ENCODE data around the gene CLN5. TPM values are rescaled to one million over a fixed set of nuclear protein-coding genes. Genes with fewer than 3 reads are reported as not detected.

Gene CLN5
- total and polyA plus RNA-seq, 12 donors, result 10.5 to 22.3 (median 15.2) TPM

DNA sequence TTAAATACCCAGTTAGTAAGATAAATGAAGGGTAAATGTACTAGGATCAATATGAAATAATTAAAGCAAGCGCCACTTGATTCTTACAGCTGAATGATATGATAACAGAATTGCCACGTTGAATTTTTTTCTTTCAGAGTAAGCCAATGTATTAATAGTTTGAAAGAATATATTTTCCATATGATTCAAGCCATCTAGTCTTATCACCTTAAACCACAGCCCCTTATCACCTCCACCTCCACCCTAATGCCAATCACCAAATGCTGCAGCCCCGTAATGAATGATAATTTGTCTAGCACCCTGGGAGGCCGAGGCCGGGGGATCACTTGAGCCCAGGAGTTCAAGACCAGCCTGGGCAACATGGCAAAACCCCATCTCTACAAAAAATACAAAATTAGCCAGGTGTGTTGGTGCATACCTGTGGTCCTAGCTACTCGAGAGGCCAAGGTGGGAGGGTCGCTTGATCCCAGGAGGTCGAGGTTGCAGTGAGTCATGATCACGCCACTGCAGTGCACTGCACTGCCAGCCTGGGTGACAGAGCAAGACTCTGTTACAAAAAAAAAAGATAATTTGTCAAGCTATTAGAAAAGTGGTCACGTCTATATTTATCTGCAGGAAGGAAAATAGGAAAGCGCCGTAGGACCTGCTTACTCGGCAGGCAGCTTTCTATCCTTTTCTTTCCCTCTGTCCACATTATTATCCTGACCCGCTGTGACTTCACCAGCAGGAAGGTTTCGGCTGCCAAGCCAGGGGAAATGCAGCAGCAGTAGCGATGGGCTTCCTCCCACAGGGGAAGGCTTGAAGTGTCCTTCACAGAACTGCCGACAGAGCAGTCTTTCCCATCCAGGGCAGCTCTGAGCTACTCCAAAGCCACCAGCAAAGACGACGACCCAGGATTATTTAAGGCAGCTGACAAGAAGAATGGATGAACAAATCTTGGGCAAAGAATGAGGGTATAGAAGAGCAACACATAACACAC is 19.7 kb upstream of the CLN5 start:
- TF ChIP-seq, protein P1, sequence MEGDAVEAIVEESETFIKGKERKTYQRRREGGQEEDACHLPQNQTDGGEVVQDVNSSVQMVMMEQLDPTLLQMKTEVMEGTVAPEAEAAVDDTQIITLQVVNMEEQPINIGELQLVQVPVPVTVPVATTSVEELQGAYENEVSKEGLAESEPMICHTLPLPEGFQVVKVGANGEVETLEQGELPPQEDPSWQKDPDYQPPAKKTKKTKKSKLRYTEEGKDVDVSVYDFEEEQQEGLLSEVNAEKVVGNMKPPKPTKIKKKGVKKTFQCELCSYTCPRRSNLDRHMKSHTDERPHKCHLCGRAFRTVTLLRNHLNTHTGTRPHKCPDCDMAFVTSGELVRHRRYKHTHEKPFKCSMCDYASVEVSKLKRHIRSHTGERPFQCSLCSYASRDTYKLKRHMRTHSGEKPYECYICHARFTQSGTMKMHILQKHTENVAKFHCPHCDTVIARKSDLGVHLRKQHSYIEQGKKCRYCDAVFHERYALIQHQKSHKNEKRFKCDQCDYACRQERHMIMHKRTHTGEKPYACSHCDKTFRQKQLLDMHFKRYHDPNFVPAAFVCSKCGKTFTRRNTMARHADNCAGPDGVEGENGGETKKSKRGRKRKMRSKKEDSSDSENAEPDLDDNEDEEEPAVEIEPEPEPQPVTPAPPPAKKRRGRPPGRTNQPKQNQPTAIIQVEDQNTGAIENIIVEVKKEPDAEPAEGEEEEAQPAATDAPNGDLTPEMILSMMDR (IDR thresholded peaks at IDR 0.05), result no peak
- no peak for DNase-seq
- no peaks in the 10 kb centered on the region for H3K36me3 ChIP-seq
- intact Hi-C loops (cut with DNase I), result no loop called here
- H3K4me1 ChIP-seq, result peaks cover 0 to 5% (median 0%) of the 10 kb centered on the region in 9 donors
- H3K9me3 ChIP-seq, result no peaks in the 10 kb centered on the region
- WGBS, 2 donors, result 40 to 45% methylated on average over 19 of the region's 19 CpGs
- no peak for ATAC-seq
- no peak overlapping the region for H3K4me3 ChIP-seq
- H3K27me3 ChIP-seq, result peaks cover 0 to 31% (median 7%) of the 10 kb centered on the region in 7 donors
- H3K27ac ChIP-seq, result no peak overlapping the region

DNA sequence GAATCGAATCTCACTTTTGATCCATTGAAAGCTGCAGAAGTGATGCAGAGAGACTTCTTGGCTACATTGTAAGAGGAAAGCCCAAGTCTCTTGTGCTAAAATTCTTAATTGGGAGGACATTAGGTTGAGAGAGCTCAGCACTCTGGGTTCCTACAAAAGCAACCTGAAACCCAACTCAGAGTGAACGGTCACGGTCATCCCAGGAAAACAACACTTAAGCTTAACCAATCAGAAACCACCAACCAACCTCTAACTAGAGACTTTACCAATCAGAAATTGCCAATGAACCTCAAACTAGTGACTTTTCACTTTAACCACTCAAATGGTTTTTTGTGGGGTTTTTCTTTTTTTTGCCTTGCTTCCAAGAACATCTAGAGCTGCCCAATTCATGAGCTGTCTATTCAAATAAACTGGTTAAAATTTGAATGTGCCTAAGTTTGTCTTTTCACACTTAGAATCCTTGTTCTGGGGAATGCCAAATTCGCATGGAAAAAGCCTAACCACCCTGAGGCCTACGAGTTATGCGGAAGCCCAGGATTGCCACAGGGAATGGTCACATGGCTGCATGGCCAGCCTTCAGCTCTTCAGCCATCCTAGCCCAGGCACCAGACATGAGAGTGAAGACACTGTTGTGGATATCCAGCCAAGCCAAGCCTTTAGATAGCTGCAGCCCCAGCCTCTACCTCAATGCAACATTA is 17.8 kb upstream of the CLN5 start:
- 94 to 95% methylated on average over 6 of the region's 6 CpGs for WGBS, 2 donors
- H3K4me3 ChIP-seq, result no peak overlapping the region
- peaks cover 0 to 5% (median 0%) of the 10 kb centered on the region in 9 donors for H3K4me1 ChIP-seq
- H3K27ac ChIP-seq, result no peak overlapping the region
- ATAC-seq (no peak), DNase-seq (no peak)
- H3K36me3 ChIP-seq, result no peaks in the 10 kb centered on the region
- intact Hi-C loops (cut with DNase I), result no loop called here
- no peaks in the 10 kb centered on the region for H3K9me3 ChIP-seq
- TF ChIP-seq, protein P1 (IDR thresholded peaks at IDR 0.05), result no peak
- peaks cover 0 to 35% (median 7%) of the 10 kb centered on the region in 7 donors for H3K27me3 ChIP-seq

DNA sequence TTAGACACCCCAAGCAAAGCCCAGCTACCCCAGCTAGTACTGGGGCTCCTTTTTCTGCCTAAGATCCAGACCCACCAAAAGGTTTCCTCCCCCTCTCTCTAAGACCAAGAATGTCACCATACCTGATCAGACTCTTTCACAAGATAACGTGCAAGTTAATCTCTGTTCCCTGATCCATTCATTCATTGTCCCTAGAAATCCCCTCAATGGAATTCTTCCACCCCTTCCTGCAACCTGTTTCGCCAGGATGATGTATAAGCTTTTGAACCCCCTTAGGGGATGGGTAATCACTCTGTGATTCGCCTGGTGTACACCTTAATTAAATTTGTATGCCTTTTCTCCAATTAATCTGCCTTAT is 17.3 kb upstream of the CLN5 start:
- intact Hi-C loops (cut with DNase I), result no loop called here
- TF ChIP-seq, protein P1 (IDR thresholded peaks at IDR 0.05), result no peak
- H3K36me3 ChIP-seq, result no peaks in the 10 kb centered on the region
- H3K4me1 ChIP-seq, result peaks cover 0 to 6% (median 0%) of the 10 kb centered on the region in 9 donors
- no peak overlapping the region for H3K4me3 ChIP-seq
- H3K27me3 ChIP-seq, result peaks cover 0 to 41% (median 6%) of the 10 kb centered on the region in 7 donors
- DNase-seq (no peak), ATAC-seq (no peak)
- H3K27ac ChIP-seq, result no peak overlapping the region
- WGBS, 2 donors, result 91 to 96% methylated on average over 3 of the region's 3 CpGs
- H3K9me3 ChIP-seq, result no peaks in the 10 kb centered on the region

DNA sequence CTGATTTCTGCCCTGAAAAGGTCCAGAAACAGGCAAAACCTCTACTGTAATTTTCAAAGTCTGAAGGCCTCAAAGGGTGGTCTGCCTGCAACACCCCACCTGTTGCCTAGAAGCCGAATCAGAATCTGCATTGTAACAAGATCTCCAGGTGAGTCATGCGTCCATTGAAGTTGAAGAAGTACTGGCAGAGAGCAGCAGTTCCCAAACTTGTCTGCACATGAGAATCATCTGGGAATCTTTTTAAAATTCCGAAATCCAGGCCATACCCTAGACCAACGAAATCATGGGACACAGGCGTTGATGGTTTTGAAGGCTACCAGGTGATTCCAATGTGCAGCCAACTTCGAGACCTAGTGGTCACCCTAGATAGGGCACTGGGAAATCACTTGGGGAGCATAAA is 16.0 kb upstream of the CLN5 start:
- no peaks in the 10 kb centered on the region for H3K9me3 ChIP-seq
- no peak overlapping the region for H3K4me3 ChIP-seq
- H3K36me3 ChIP-seq, result no peaks in the 10 kb centered on the region
- ATAC-seq, result no peak
- H3K27me3 ChIP-seq, result peaks cover 0 to 53% (median 12%) of the 10 kb centered on the region in 7 donors
- intact Hi-C loops (cut with DNase I), result loop anchor here in 1 of 10 donors (5.0 kb wide), 1 partner anchor 1104 kb away; no protein-coding TSS in a partner anchor
- H3K27ac ChIP-seq, result no peak overlapping the region
- no peak for DNase-seq
- 89 to 95% methylated on average over 6 of the region's 6 CpGs for WGBS, 2 donors
- TF ChIP-seq, protein P1 (IDR thresholded peaks at IDR 0.05), result no peak
- H3K4me1 ChIP-seq, result peaks cover 0 to 16% (median 6%) of the 10 kb centered on the region in 9 donors

All from heart right ventricle (tissue), 16 donors.